HCT116 (cell line): ENCODE measurements around the gene MFSD6. TPM values are rescaled to one million over a fixed set of nuclear protein-coding genes. Genes with fewer than 3 reads are reported as not detected.

Source experiments
- ATAC-seq: fragments of 200-7000 bp; cut with Tn5 transposase; 2 replicates; pipeline ENCODE4 v1.9.1; 2020; ENCODE audit warnings: mild to moderate bottlenecking, moderate library complexity
- BruUV-seq: library from RNA; stranded (reverse); fragments of 400-500 nt; replicated peaks from 2 replicates; lab custom pipeline; 2021; lab: Mats Ljungman, UMichigan
- CTCF ChIA-PET: fragments of 300-600 bp; sonication (Branson Sonifier 250); formaldehyde crosslinking; loops from one replicate; lab custom pipeline; 2021; ENCODE audit warnings: antibody characterized with exemption; lab: Charles Lee
- POLR2A ChIA-PET: fragments of 300-600, 350-600 bp; sonication (Branson Sonifier 250); formaldehyde crosslinking; loops from one replicate; lab custom pipeline; 2021; ENCODE audit warnings: antibody characterized with exemption; lab: Charles Lee
- RAD21 ChIA-PET, 2 experiments: fragments of 300-600 bp; sonication (Branson Sonifier 250); formaldehyde crosslinking; loops; one replicate each; lab custom pipeline; 2023; ENCODE audit warnings: low total read pairs in 2 of 2; ENCODE audit not compliant: uncharacterized antibody in 2 of 2, unreplicated experiment in 2 of 2, low non-redundant PET in 1 of 2; lab: Charles Lee
- DNase-seq: peaks from one replicate; pipeline ENCODE4 v3.0.0-alpha.2; 2010; ENCODE audit warnings: low read depth, low spot score
- H2AFZ ChIP-seq: fragments of 200-600 bp; shearing (Covaris generic), sonication (generic); 2 replicates; pipeline ENCODE4 v1.6.1; 2017; ENCODE audit warnings: low read depth, mixed run types, mixed read lengths, antibody characterized with exemption, low read length; ENCODE audit not compliant: poor library complexity, severe bottlenecking
- H3K27ac ChIP-seq: 2 replicates; pipeline ENCODE4 v1.5.1; 2012; ENCODE audit warnings: low read depth, low read length
- H3K27me3 ChIP-seq: fragments of 200-600 bp; sonication (generic); 2 replicates; pipeline ENCODE4 v1.6.1; 2016; ENCODE audit warnings: mixed run types, low read length, mixed read lengths; ENCODE audit not compliant: insufficient read depth
- H3K36me3 ChIP-seq, 2 experiments: fragments of 200-500 bp in 1 of 2; fragments of 200-600 bp in 1 of 2; sonication (Bioruptor generic) in 1 of 2; sonication (generic) in 1 of 2; 2 replicates each; pipeline versions ENCODE4 v1.5.1 to v1.6.1; 2014 to 2016; ENCODE audit warnings: low read length in 2 of 2, inconsistent platforms in 1 of 2, mixed read lengths in 1 of 2, mixed run types in 1 of 2; ENCODE audit not compliant: insufficient read depth in 2 of 2, control insufficient read depth in 1 of 2
- H3K4me1 ChIP-seq, 2 experiments: fragments of 200-600 bp in 1 of 2; sonication (generic) in 1 of 2; 2 replicates each; pipeline versions ENCODE4 v1.5.1 to v1.6.1; 2012 to 2017; ENCODE audit warnings: low read length in 2 of 2, inconsistent platforms in 1 of 2, mild to moderate bottlenecking in 1 of 2, mixed read lengths in 1 of 2, mixed run types in 1 of 2, moderate library complexity in 1 of 2; ENCODE audit not compliant: insufficient read depth in 2 of 2, control insufficient read depth in 1 of 2
- H3K4me2 ChIP-seq: fragments of 200-600 bp; sonication (generic); 2 replicates; pipeline ENCODE4 v1.6.1; 2017; ENCODE audit warnings: mixed run types, low read length, mixed read lengths
- H3K4me3 ChIP-seq, 2 experiments: fragments of 200-600 bp in 1 of 2; sonication (generic) in 1 of 2; replicated peaks in 1 of 2; 2 replicates each; pipeline ENCODE4 v1.5.1; 2011 to 2016; ENCODE audit warnings: low read length in 2 of 2, control low read depth in 1 of 2, low read depth in 1 of 2, mild to moderate bottlenecking in 1 of 2, mixed read lengths in 1 of 2, mixed run types in 1 of 2
- H3K79me2 ChIP-seq: fragments of 200-600 bp; sonication (generic); 2 replicates; pipeline ENCODE4 v1.6.1; 2017; ENCODE audit warnings: mild to moderate bottlenecking, mixed run types, low read length, moderate library complexity, mixed read lengths; ENCODE audit not compliant: insufficient read depth
- H3K9ac ChIP-seq: fragments of 200-600 bp; sonication (generic); 2 replicates; pipeline ENCODE4 v1.6.1; 2016; ENCODE audit warnings: low read length, mixed read lengths
- H3K9me2 ChIP-seq: fragments of 200-600 bp; sonication (generic), shearing (Covaris generic); 2 replicates; pipeline ENCODE4 v1.6.1; 2017; ENCODE audit warnings: mixed run types, mild to moderate bottlenecking, moderate library complexity; ENCODE audit not compliant: insufficient read depth
- H3K9me3 ChIP-seq, 2 experiments: fragments of 200-500 bp in 1 of 2; fragments of 200-600 bp in 1 of 2; sonication (Bioruptor generic) in 1 of 2; sonication (generic) in 1 of 2; 2 replicates each; pipeline ENCODE4 v1.6.1; 2014 to 2017; ENCODE audit warnings: low read length in 2 of 2, mixed read lengths in 2 of 2, inconsistent platforms in 1 of 2, low read depth in 1 of 2, mild to moderate bottlenecking in 1 of 2, mixed run types in 1 of 2, moderate library complexity in 1 of 2; ENCODE audit not compliant: control insufficient read depth in 1 of 2, insufficient read depth in 1 of 2
- H4K20me1 ChIP-seq: fragments of 200-600 bp; sonication (generic), shearing (Covaris generic); 2 replicates; pipeline ENCODE4 v1.6.1; 2017; ENCODE audit warnings: mixed run types, mild to moderate bottlenecking, moderate library complexity; ENCODE audit not compliant: insufficient read depth
- CBX3 ChIP-seq: IDR thresholded peaks from 2 replicates; pipeline ENCODE4 v1.6.1; 2012; ENCODE audit warnings: low read depth
- POLR2AphosphoS5 ChIP-seq: IDR thresholded peaks from 2 replicates; pipeline ENCODE4 v1.6.1; 2011; ENCODE audit warnings: mild to moderate bottlenecking, low read depth, low read length, moderate library complexity
- ZNF274 ChIP-seq: fragments of 200-500 bp; sonication (Bioruptor generic); IDR thresholded peaks from 2 replicates; pipeline ENCODE4 v1.6.1; 2014; ENCODE audit warnings: mild to moderate bottlenecking, low read depth, low read length, inconsistent platforms
- intact Hi-C: fragments of 100-400 bp; cut with micrococcal nuclease; formaldehyde crosslinking; loops from 2 replicates; pipeline ENCODE4 v1.10.0; 2022
- total RNA-seq: library from RNA; stranded (reverse); gene quantifications from one replicate; pipeline ENCODE4 v1.2.1, GENCODE V29; 2021; ENCODE audit not compliant: unreplicated experiment
- TF ChIP-seq, protein P1 (sequence below): IDR thresholded peaks from 2 replicates; pipeline ENCODE4 v1.6.1; 2012; ENCODE audit warnings: low read depth

MFSD6 gene
- total RNA-seq, 1 experiment from 2014 or later, result 18.6 TPM

DNA sequence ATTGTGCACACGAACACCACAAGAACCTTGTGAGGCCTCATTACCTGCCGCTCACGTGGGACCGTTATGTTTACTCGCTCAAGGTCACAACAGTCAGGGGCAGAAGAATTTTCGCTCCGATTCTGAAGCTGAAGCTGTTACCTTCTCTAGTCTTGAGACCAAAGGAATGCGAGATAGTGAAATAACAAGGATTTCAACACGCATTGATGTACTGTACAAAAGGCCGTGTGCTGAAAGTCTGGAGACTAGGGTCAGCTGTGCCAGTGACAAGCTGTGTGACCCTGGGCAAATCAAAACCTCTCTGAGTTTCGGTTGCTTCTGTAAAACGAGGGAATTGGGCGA lies 125.8 kb downstream of the MFSD6 start:
- RAD21 ChIA-PET, result no interaction called here
- CTCF ChIA-PET, result no interaction called here
- Histone ChIP-seq H3K4me2 (peak overlapping the region; percentile 87), H3K27ac (peak overlapping the region; percentile 70), H2AFZ (peak overlapping the region; percentile 74), H3K79me2 (peaks cover 7% of the 10 kb centered on the region; the same call in 1 of the 2 replicates), H3K9ac (peak overlapping the region; percentile 75), H3K4me3 (peak overlapping the region; percentile 62 to 69), H4K20me1 (no peaks in the 10 kb centered on the region), H3K9me2 (no peaks in the 10 kb centered on the region), H3K9me3 (peaks cover under 1 to 16% of the 10 kb centered on the region in 2 experiments; a peak in 1 of 4 replicates), H3K27me3 (no peaks in the 10 kb centered on the region), H3K36me3 (peaks cover 0 to 5% of the 10 kb centered on the region in 2 experiments; a peak in 1 of 4 replicates), H3K4me1 (peaks cover 8 to 40% of the 10 kb centered on the region in 2 experiments; a peak in 3 of 4 replicates)
- POLR2A ChIA-PET, result no interaction called here
- ATAC-seq (no peak), DNase-seq (no peak)
- BruUV-seq, result no TSS peak
- intact Hi-C loops, result loop anchor here (2.0 to 5.0 kb wide), 2 partner anchors 73 to 308 kb away; no protein-coding TSS in a partner anchor
- TF ChIP-seq CBX3, result 0 out of 2 replicates have a peak, but pooled peaks have one; percentile 17
- TF ChIP-seq POLR2AphosphoS5, result no peak
- TF ChIP-seq, protein P1, sequence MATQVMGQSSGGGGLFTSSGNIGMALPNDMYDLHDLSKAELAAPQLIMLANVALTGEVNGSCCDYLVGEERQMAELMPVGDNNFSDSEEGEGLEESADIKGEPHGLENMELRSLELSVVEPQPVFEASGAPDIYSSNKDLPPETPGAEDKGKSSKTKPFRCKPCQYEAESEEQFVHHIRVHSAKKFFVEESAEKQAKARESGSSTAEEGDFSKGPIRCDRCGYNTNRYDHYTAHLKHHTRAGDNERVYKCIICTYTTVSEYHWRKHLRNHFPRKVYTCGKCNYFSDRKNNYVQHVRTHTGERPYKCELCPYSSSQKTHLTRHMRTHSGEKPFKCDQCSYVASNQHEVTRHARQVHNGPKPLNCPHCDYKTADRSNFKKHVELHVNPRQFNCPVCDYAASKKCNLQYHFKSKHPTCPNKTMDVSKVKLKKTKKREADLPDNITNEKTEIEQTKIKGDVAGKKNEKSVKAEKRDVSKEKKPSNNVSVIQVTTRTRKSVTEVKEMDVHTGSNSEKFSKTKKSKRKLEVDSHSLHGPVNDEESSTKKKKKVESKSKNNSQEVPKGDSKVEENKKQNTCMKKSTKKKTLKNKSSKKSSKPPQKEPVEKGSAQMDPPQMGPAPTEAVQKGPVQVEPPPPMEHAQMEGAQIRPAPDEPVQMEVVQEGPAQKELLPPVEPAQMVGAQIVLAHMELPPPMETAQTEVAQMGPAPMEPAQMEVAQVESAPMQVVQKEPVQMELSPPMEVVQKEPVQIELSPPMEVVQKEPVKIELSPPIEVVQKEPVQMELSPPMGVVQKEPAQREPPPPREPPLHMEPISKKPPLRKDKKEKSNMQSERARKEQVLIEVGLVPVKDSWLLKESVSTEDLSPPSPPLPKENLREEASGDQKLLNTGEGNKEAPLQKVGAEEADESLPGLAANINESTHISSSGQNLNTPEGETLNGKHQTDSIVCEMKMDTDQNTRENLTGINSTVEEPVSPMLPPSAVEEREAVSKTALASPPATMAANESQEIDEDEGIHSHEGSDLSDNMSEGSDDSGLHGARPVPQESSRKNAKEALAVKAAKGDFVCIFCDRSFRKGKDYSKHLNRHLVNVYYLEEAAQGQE, result no peak
- no peak for TF ChIP-seq ZNF274
